HG03103 (cell line): ENCODE results near the gene SEC16B.

Source experiments
- ATAC-seq: cut with Tn5 transposase; IDR thresholded peaks from one replicate; pipeline ENCODE4 v1.9.1; 2021; ENCODE audit warnings: low read depth; ENCODE audit not compliant: unreplicated experiment

Gene SEC16B

DNA sequence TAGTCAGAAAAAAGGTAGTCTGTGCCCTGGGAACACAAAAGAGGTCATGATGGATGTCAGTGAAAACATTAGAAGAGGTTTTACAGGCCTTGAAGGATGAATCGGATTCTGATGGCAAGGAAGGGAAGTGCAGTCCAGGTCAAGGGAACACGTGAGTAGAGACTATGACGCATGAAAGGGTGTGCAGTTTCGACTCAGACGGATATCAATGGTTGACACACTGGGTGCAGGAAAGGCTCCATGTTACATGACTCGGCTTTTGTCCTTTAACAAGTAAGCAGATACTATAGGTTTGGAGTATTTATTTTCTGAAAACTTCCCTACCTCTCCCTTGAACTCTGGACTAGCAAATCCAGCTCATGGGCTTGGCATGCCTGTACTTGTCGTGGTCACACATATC is 55.3 kb downstream of the SEC16B start:
- no peak for ATAC-seq

DNA sequence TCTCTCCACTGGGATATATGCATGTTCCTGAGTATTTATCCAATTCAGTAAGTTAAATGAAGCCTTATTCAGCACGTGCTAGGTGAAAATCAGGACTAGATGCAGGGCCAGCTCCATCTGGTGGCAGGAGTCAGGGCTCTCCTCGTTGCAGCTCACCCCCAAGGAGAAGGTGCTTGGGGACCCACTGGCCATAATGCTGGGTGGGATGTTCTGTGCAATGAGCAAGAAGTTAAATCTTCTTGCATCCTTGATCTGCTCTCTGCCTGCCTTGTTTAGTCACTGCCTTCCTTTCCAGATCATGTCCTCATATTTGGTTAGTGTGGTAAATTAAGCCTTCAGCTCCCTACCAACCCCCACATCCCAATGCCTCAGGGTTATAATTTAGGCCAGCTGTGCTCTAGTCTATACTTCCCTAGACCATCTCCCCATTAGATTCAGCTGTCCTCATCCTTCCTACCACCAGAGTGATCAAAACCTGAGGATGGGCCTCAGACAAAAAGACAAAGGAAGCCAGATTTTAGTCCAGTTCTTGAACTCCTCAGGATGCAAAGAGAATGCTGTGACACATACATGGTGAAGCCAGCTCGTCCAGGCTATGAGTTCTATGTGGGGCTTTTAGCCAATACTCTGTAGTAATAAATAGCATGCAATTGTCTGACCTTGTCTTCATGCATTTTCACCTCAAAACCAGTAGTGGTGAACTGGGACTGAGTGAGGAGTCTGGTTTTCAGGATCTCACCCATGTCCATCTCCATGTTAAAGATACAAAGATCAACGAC is 55.9 kb downstream of the SEC16B start:
- no peak for ATAC-seq

DNA sequence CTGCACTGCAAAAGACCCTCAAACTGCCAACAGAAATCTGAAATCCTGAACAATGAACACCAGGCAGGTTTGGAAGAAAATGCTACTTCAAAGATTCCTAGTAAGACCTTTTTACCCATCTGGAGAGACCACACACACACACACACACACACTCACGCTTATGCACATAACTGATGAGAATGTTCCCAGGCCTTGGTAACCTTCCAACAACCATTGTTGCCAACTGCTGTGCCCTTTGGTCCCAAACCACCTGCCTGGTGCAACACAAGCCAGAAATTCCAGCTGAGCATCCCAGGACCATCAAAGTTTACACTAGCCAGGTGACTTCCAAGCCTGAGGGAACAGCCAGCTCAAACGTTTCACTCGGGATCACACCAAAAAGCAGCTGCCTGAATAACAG is 56.9 kb downstream of the SEC16B start:
- ATAC-seq, result no peak

DNA sequence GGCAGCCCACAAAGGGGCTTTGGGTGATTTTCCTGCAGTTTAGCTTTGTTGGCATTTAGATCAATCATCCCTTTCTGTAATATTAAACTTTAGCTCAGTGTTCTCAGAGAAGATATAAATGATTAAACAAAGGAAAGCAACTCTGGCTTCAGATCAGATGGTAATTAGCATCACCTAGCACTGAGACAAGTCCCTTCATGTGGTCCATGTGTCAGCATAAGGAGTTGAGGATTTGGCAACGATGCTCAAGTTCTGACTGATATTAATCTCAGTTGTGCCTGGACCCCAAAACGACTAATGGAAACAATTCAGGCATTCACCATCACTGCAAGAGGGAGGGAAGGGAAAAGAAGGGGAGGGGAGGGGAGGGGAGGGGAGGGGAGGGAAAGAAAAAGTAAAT is 60.4 kb downstream of the SEC16B start:
- no peak for ATAC-seq

DNA sequence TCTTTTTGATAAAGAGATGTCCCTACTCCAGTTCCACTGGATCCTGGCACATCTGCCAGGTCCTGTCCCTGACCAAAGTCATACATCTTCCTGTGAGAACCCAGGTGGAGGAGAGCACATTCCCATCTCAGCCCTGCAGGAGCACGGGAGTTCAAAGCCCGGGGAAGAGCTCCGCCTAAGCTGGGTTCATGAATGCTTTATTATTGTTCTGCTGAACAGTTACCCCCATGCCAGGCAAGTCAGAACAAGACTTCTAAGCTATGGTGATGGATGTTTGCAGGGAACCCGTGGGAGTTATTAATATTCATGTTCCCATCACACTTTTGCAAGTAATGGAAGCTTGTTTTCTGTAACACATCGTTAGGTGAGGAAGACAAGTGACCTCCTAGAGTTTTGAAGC is 62.9 kb downstream of the SEC16B start:
- no peak for ATAC-seq

DNA sequence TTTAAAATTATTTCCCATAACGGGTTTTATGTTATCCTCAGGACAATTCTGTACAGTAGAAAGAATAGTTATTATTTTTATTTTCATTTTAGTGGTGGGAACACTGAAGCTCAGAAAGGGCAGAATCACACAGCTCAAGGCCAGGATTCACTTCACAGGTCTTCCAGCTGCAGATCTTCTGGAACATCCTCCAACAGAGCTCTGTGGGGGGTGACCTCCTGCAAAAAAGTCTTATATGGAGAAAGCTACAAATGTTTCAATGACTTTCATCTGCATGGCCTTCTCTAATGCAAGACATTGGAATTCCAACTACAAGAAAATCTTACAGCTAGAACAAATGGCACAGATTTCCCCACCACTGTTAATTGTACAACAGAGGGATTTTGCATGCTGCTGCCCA is 64.2 kb downstream of the SEC16B start:
- no peak for ATAC-seq

DNA sequence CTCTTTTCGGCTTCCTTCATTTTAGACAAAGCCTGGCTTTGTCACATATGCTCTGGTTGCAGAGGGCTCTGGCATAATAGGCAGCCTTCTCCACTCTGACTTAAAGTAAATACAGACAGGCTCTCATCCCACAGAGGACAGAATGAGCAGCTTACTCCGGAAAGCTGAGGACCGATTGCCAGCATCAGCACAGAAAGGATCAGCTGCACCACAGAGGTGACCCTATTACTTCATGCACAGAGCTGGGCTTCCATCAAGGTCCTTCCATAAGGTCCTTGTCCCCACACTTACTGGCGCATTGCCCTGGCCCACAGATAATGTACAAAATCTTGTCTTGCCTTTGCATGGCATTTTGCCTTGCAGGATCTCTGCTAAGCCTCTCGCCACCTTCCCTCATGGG is 67.6 kb downstream of the SEC16B start:
- ATAC-seq, result no peak

DNA sequence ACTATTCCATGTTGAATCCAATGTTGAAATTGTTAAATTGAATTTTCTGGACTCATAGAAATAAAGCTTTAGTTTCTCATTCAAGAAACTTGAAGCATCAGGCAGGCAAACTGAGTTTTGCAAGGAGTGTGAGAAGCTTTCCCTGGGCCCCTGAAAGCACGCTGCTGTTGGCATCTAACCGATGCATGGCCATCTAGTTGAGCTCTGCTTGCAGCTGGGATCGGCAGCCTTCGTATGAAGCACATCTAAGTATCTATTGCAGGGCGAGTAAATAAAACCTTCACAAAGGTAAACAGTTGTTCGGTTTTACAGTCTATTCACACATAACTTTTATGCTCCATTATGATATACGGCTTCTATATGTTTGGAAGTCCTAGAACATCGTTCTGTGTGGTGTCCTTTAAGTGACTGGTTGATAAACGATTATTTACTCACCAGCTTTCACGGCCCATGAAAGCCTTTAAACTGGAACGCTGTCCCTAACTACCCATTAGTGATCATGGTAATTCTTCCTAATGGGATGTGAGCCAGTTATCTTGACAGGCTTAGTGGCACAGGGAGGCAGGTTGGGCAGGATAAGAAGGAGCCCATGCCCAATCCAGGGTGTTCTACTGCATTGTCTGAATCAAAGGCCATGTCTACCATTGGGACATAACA is 71.7 kb downstream of the SEC16B start:
- no peak for ATAC-seq

DNA sequence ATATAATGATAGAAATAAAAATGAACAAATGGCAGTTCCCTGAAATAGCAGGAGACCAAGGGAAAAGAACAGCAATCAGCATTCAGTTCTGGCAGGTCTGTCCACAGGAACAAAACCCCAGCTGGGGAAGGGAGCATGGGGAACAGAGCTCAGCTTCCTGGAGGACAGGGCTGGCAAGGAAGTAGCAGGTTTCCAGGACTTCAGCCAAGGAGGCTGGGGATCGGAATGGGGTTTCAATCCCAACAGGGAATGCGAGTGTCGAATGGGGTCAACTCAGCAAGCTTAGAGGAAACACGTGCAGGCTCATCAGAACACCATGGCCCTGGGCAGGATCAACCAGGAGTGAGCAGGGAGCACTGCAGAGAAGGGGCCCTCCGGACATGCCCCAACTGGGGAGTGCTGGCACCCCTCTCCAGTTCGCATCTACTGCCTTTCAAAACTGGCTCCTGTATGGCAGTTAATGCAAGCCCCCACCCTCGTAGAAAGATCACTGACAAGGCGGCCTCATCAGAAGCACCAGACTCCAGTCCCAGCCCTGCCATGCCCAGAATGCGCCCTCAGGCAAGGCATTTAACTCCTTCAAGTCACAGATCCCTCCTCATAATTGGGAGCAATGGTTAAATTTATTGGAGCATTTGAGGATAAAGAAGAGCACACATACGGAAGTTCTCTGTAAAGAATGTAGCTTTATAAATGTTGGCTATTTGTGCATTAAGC is 72.4 kb downstream of the SEC16B start:
- no peak for ATAC-seq
